Right hindlimb (tissue), 1 donor: ENCODE data around the gene HTR3C.

Experiments
- DNase-seq: peaks from one replicate; pipeline ENCODE4 v3.0.0-alpha.2; 2018

The HTR3C gene

DNA sequence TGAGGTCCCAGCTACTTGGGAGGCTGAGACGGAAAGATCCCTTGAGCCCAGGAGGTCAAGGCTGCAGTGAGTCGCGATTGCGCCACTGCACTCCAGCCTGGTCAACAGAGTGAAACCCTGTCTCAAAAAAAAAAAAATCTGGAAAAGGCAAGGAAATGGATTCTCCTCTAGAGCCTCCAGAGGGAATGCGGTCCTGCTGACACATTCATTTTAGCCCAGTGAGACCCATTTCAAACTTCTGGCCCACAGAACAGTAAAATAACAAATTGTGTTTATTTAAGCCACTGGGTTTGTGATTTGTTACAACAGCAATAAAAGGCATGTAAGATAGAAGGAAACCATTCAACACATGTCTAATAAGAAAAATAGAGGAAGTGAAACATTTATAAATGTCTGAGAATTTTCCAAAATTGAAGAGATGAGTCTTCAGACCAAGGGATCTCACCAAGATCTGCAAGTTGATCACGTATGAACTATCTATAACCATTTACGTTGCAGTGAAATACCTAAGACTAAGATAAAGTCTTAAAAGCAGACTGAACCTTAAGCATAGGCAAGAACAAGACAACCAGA, 44.0 kb downstream of the HTR3C start, which contains the start of gene HTR3E:
HTR3E (plus strand) TSS at position 254 of the 573 bp plus-strand sequence. CDS start 466 bp downstream, outside the sequence.
- DNase-seq: no peak

DNA sequence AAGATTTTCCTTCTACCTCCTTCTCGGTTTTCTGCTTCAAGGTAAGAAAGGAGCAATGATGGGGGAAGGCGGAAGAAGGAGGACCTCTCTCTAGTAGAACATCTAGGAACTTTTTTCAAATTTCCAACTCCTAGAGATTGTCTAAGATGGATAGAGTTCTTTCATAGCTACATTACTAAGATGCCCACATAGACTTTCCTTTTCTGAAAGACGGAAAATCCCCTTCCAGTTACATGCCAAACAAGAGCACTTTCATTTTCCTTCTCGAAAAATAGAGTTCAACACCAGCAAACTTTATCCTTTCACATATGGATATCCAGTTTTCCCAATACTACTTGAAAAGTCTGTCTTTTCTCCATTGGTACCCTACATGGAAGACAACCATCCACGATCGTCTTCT, 44.7 kb downstream of the HTR3C start:
- DNase-seq: no peak

DNA sequence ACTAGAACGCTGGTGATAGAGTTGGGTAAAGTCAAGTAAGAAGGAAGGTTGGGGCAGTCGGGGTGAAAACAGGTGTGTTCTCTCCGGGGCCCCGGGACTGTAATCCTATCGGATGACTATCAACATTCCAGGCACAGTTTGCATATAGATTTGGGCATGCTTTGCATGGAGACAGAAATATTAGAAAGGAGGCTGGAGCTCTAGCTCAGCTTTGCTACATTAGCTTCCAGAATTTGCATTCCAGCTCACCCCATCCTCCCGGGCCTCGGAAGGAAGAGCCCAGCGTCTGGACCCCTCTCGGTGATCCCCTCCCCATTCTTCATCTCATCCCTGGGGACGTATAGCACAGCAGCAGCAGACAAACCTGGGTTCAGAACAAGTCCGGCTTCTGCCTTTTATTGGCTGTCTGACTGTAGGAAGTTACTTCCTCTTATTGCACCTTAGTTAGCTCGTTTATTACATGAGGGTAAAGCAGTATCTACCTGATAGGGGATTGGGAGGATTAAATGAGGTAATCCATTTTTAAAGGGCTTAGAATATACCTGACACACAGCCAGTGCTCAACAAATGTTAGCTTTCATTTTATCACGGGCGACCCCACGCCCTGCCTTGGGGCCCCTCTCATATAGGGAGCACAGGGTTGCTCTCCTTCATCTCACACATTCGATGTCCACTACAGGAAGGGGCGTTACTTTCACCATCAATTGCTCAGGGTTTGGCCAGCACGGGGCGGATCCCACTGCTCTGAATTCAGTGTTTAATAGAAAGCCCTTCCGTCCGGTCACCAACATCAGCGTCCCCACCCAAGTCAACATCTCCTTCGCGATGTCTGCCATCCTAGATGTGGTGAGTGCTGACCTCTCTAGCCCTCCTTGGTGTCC, 47.2 kb downstream of the HTR3C start:
- no peak for DNase-seq
